Mucosa of descending colon (tissue), 3 donors: ENCODE data around the gene NXPE2. TPM values are rescaled to one million over a fixed set of nuclear protein-coding genes. Genes with fewer than 3 reads are reported as not detected.
"Not testable (repeated sequence)": the region's sequence is repeated elsewhere in the genome, so short reads cannot be mapped to it uniquely, and the experiment has no call there.

Experiments used
- ATAC-seq: fragments of 200-7000 bp; cut with Tn5 transposase; one replicate; pipeline ENCODE4 v1.9.1; 2020; ENCODE audit warnings: mild to moderate bottlenecking, moderate library complexity
- DNase-seq, 3 donors: peaks; one replicate each; pipeline ENCODE4 v3.0.0-alpha.2; 2020
- H3K36me3 ChIP-seq: fragments of 200-600 bp; one replicate; pipeline ENCODE4 v1.8.0; 2021; ENCODE audit warnings: low read depth, mild to moderate bottlenecking
- H3K4me1 ChIP-seq: fragments of 200-600 bp; one replicate; pipeline ENCODE4 v1.8.0; 2021; ENCODE audit warnings: low read depth, mild to moderate bottlenecking
- H3K4me3 ChIP-seq: fragments of 200-600 bp; one replicate; pipeline ENCODE4 v1.8.0; 2021; ENCODE audit warnings: mild to moderate bottlenecking
- H3K9me3 ChIP-seq: fragments of 200-600 bp; one replicate; pipeline ENCODE4 v1.8.0; 2021; ENCODE audit warnings: mild to moderate bottlenecking
- CTCF ChIP-seq: fragments of 200-600 bp; IDR thresholded peaks from one replicate; pipeline ENCODE4 v1.8.0; 2022; ENCODE audit warnings: antibody characterized with exemption, mild to moderate bottlenecking
- intact Hi-C, 2 donors: fragments of 100-400 bp; cut with DNase I in 1 of 2; cut with micrococcal nuclease in 1 of 2; formaldehyde crosslinking; loops; one replicate each; pipeline versions ENCODE4 v1.11.0 to v1.11.1; 2022; cut with DNase I, micrococcal nuclease
- long read RNA-seq, 2 donors: library from polyadenylated mRNA; unstranded; transcript quantifications; one replicate each; pipeline ENCODE4 v2.0.0, GENCODE V29; 2019 to 2021
- total RNA-seq, 3 donors: library from RNA; stranded (reverse); fragmentation: NEBNext Ultra II Directional in 2 of 3; extraction: Animal tissue kit (Norgen Biotek cat#: 25700) in 2 of 3; gene quantifications; one replicate each; pipeline versions ENCODE4 v1.2.1 to v1.2.4, GENCODE V29; 2021 to 2023
- donor health status: DM: no; HTN: no; CAD: no; lungs with moderate emphysema.
- donor health status: DM: no; HTN: no; CAD: no.
- donor health status: DM: no; HTN: yes; CAD: no.

NXPE2 gene
- total RNA-seq = 10 to 100 TPM; 20.4 to 43.8 (median 24.9) TPM
- long read RNA-seq, donor 1, partial matches to known transcripts = 2 of 4 reads
- long read RNA-seq, donor 1, other reads (novel, unspliced or antisense) = 2 of 4 reads
- long read RNA-seq, donor 2, partial matches to known transcripts = 2 of 4 reads
- long read RNA-seq, donor 2, other reads (novel, unspliced or antisense) = 2 of 4 reads

- Histone ChIP-seq H3K4me3 (no peak within 1 kb of the TSS), H3K36me3 (no peaks in the 10 kb centered on the region), H3K9me3 (no peaks in the 10 kb centered on the region), H3K4me1 (peaks cover 4% of the 10 kb centered on the region)
- DNase-seq (peak in 2 of 3 donors; percentile 53 to 85), ATAC-seq (peak; percentile 89)
- intact Hi-C loops = no loop called here
- TF ChIP-seq CTCF = no peak
Measured at GRCh38 chr11:114678125-114679036, at the start of gene NXPE2. Gene NXPE2 (plus strand): TSS chr11:114678527. CDS start chr11:114678576, 49 bp downstream.

GRCh38 chr11:114631445-114631965 is 46.8 kb upstream of the NXPE2 start:
- ATAC-seq, H3K36me3 ChIP-seq, H3K9me3 ChIP-seq, DNase-seq, H3K4me3 ChIP-seq, intact Hi-C loops, H3K4me1 ChIP-seq: not testable (repeated sequence)

GRCh38 chr11:114639440-114639839 is 38.9 kb upstream of the NXPE2 start:
- H3K4me1 ChIP-seq, ATAC-seq, H3K4me3 ChIP-seq, DNase-seq, H3K9me3 ChIP-seq, H3K36me3 ChIP-seq, intact Hi-C loops: not testable (repeated sequence)

GRCh38 chr11:114650661-114651060 is 27.7 kb upstream of the NXPE2 start:
- intact Hi-C loops = no loop called here
- no peaks in the 10 kb centered on the region for H3K36me3 ChIP-seq
- ATAC-seq = peak; percentile 54

GRCh38 chr11:114651145-114651718 is 27.1 kb upstream of the NXPE2 start:
- no peaks in the 10 kb centered on the region for H3K9me3 ChIP-seq
- DNase-seq (peak in 2 of 3 donors; percentile 48 to 59), ATAC-seq (peak; percentile 27)
- H3K4me3 ChIP-seq = no peak overlapping the region
- intact Hi-C loops = no loop called here
- no peak for TF ChIP-seq CTCF
- no peaks in the 10 kb centered on the region for H3K4me1 ChIP-seq
- H3K36me3 ChIP-seq = no peaks in the 10 kb centered on the region

More at GRCh38 chr11:114650661-114651060, 27.7 kb upstream of the NXPE2 start:
- Histone ChIP-seq H3K4me3 (peak overlapping the region; percentile 18), H3K9me3 (no peaks in the 10 kb centered on the region), H3K4me1 (no peaks in the 10 kb centered on the region)
- DNase-seq = peak in 2 of 3 donors; percentile 62 to 65
- no peak for TF ChIP-seq CTCF

- intact Hi-C loops = no loop called here
- TF ChIP-seq CTCF = no peak
- H3K4me3 ChIP-seq = no peak overlapping the region
- no peak for DNase-seq
- H3K36me3 ChIP-seq = no peaks in the 10 kb centered on the region
- no peaks in the 10 kb centered on the region for H3K4me1 ChIP-seq
- no peaks in the 10 kb centered on the region for H3K9me3 ChIP-seq
- peak; percentile 77 for ATAC-seq
Measured at GRCh38 chr11:114653148-114653547, 25.2 kb upstream of the NXPE2 start.
